GM12874 (cell line): ENCODE data around the gene PTPN18.

Source experiments
- CTCF ChIP-seq: IDR thresholded peaks from 2 replicates; pipeline ENCODE4 v1.5.1; 2011; ENCODE audit warnings: low read depth, mild to moderate bottlenecking, control low read depth, low read length, moderate library complexity; ENCODE audit not compliant: insufficient read depth

Gene PTPN18

GRCh38 chr2:130336877-130337734 is 18.8 kb upstream of the PTPN18 start:
- no peak for TF ChIP-seq CTCF

- no peak for TF ChIP-seq CTCF
Observed at GRCh38 chr2:130337735-130338325, 18.0 kb upstream of the PTPN18 start.

DNA sequence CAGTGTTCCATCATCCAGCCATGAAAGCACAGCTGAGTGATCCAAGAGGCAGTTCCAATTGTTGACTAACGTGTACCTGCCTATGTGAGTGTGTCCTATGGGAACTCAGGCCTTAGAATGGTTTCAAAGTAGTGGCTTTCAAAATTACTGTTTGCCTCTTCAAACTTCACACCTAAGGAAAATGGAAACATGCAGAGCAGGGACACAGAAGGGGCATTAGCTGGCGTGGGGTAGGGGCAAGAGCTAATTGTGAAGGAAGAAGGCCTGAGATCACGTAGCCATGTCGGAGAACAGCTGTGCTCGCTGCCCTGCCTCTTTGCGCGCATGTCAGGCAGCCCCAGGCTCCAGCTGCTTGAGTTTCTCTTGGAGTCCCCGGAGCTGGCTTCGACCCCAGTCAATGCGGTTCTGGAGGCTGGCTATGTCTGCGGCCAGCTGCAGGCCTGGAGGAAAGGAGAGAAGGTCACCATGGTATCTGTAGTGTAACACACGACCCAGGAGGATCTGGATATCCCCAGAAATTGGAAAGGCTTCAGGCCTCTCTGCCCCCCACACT is 17.0 kb upstream of the PTPN18 start:
- TF ChIP-seq CTCF = no peak

GRCh38 chr2:130339885-130340745 is 15.7 kb upstream of the PTPN18 start:
- TF ChIP-seq CTCF = no peak

DNA sequence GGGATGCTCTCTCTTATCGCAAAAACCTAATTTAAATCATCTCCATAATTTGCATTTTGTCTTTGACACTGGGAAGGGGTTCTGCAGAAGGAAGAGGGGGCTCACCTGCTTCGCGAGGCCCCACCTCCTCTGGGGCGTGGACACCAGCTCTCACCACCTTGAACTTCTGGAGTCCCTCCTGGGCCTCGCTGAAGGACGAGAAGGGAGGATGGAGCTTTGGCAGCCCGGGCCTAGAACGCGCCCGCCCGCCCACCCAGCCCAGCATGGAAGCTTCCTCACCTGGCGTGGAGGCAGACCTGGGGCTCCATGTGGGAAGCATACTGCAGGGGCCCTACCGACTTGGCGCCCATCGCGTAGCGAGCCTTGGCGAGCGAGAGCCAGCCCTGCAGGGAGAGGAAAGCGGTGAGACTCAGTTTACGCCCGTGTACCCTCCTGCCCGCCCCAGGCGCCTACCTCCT is 14.3 kb upstream of the PTPN18 start:
- TF ChIP-seq CTCF = no peak

GRCh38 chr2:130342020-130342532 is 13.8 kb upstream of the PTPN18 start:
- no peak for TF ChIP-seq CTCF
